K562 (cell line): Measurements from ENCODE around the gene ATXN1. TPM values are rescaled to one million over a fixed set of nuclear protein-coding genes. Genes with fewer than 3 reads are reported as not detected.
"Not testable (repeated sequence)": the region's sequence is repeated elsewhere in the genome, so short reads cannot be mapped to it uniquely, and the experiment has no call there.

ENCODE experiments used
- ATAC-seq: fragments of 200-7000 bp; cut with Tn5 transposase; 3 replicates; pipeline ENCODE4 v1.9.1; 2020; ENCODE audit warnings: moderate library complexity
- BruUV-seq: library from RNA; stranded (reverse); fragments of 400-500 nt; replicated peaks from 2 replicates; lab custom pipeline; 2021; lab: Mats Ljungman, UMichigan
- CTCF ChIA-PET: fragments of 300-600 bp; formaldehyde crosslinking; extraction: SDS; loops from one replicate; lab custom pipeline; 2021; ENCODE audit warnings: low intra/inter-chr PET ratio; lab: Yijun Ruan, JAX
- POLR2A ChIA-PET: fragments of 300-600, 350-650 bp; sonication (Branson Sonifier 250); formaldehyde crosslinking; extraction: SDS; loops from one replicate; lab custom pipeline; 2021; ENCODE audit warnings: antibody characterized with exemption, inconsistent platforms; lab: Yijun Ruan, JAX
- DNase-seq, 4 experiments: peaks; one replicate each; pipeline versions ENCODE4 v3.0.0 to v3.0.0-alpha.2; 2011 to 2018; ENCODE audit warnings: low spot score in 3 of 4, mixed read lengths in 3 of 4; ENCODE audit errors: extremely low read depth in 1 of 4
- FAIRE-seq: peaks from 2 replicates; lab custom pipeline; 2011; peaks lifted over from hg19 to GRCh38; lab: Jason Lieb, UNC
- H2AFZ ChIP-seq: 2 replicates; pipeline ENCODE4 v1.6.0; 2011; ENCODE audit warnings: low read depth, low read length, control low read depth, inconsistent platforms
- H3K27ac ChIP-seq: fragments of 200-600 bp; 3 replicates; pipeline ENCODE4 v1.8.0; 2011; ENCODE audit warnings: low read depth, mild to moderate bottlenecking, control low read depth, inconsistent platforms, low read length, moderate library complexity, mixed read lengths; ENCODE audit errors: extremely low read depth
- H3K27me3 ChIP-seq, 2 experiments: fragments of 300-600 bp in 1 of 2; 2 replicates in 1 of 2; 3 replicates in 1 of 2; pipeline versions ENCODE4 v1.6.0 to v1.8.0; 2011; ENCODE audit warnings: inconsistent platforms in 2 of 2, low read length in 2 of 2, mild to moderate bottlenecking in 1 of 2, mixed read lengths in 1 of 2, moderate library complexity in 1 of 2; ENCODE audit not compliant: control insufficient read depth in 2 of 2, insufficient read depth in 2 of 2
- H3K36me3 ChIP-seq: fragments of 300-600 bp; 3 replicates; pipeline ENCODE4 v1.8.0; 2011; ENCODE audit warnings: mild to moderate bottlenecking, low read length, inconsistent platforms; ENCODE audit not compliant: control insufficient read depth, insufficient read depth
- H3K4me1 ChIP-seq, 2 experiments: fragments of 200-600 bp in 1 of 2; replicated peaks in 1 of 2; 2 replicates in 1 of 2; 3 replicates in 1 of 2; pipeline versions ENCODE4 v1.5.1 to v1.8.0; 2011; ENCODE audit warnings: inconsistent platforms in 2 of 2, low read length in 2 of 2, mild to moderate bottlenecking in 1 of 2, mixed read lengths in 1 of 2, moderate library complexity in 1 of 2; ENCODE audit not compliant: control insufficient read depth in 2 of 2, insufficient read depth in 2 of 2
- H3K4me2 ChIP-seq: 2 replicates; pipeline ENCODE4 v1.6.1; 2011; ENCODE audit warnings: low read length, control low read depth, inconsistent platforms, mixed read lengths; ENCODE audit not compliant: insufficient read depth
- H3K4me3 ChIP-seq: fragments of 200-600 bp; sonication (generic), shearing (Covaris generic); 2 replicates; pipeline ENCODE4 v1.5.1; 2016; ENCODE audit warnings: control low read depth, inconsistent platforms
- H3K79me2 ChIP-seq: fragments of 200-600 bp; 3 replicates; pipeline ENCODE4 v1.8.0; 2011; ENCODE audit warnings: low read length, inconsistent platforms; ENCODE audit not compliant: control insufficient read depth, insufficient read depth
- H3K9ac ChIP-seq, 2 experiments: 2 replicates each; pipeline versions ENCODE4 v1.6.0 to v1.6.1; 2011; ENCODE audit warnings: low read depth in 2 of 2, low read length in 2 of 2, control low read depth in 1 of 2, inconsistent platforms in 1 of 2, mild to moderate bottlenecking in 1 of 2, mixed read lengths in 1 of 2; ENCODE audit not compliant: insufficient read depth in 1 of 2
- H3K9me1 ChIP-seq: one replicate; pipeline ENCODE4 v1.6.0; 2011; ENCODE audit warnings: inconsistent platforms, mild to moderate bottlenecking, low read length, moderate library complexity; ENCODE audit not compliant: control insufficient read depth, insufficient read depth
- H3K9me3 ChIP-seq: replicated peaks from 2 replicates; pipeline ENCODE4 v1.5.1; 2011; ENCODE audit warnings: low read depth, low read length, inconsistent platforms; ENCODE audit not compliant: control insufficient read depth, insufficient read depth
- H4K20me1 ChIP-seq: replicated peaks from 2 replicates; pipeline ENCODE4 v1.6.1; 2011; ENCODE audit warnings: low read length, inconsistent platforms, mixed read lengths; ENCODE audit not compliant: control insufficient read depth, insufficient read depth
- BRD9 ChIP-seq: fragments of 450-650 bp; IDR thresholded peaks from 2 replicates; pipeline ENCODE4 v1.6.1; 2018; ENCODE audit warnings: low read depth; ENCODE audit not compliant: partially characterized antibody
- DMBX1 ChIP-seq: fragments of 250-450 bp; sonication (Bioruptor Pico); IDR thresholded peaks from 2 replicates; pipeline ENCODE4 v1.8.0; 2022; ENCODE audit warnings: inconsistent platforms, mild to moderate bottlenecking, moderate library complexity, borderline replicate concordance
- ETV1 ChIP-seq: fragments of 450-650 bp; conservative IDR thresholded peaks from 2 replicates; pipeline ENCODE4 v1.6.1; 2016; ENCODE audit warnings: missing genetic modification characterization, control low read depth, low read depth, missing compliant biosample characterization
- HDAC2 ChIP-seq: fragments of 450-650 bp; IDR thresholded peaks from 2 replicates; pipeline ENCODE4 v1.6.1; 2016; ENCODE audit warnings: mild to moderate bottlenecking
- HLTF ChIP-seq: fragments of 450-650 bp; IDR thresholded peaks from 2 replicates; pipeline ENCODE4 v1.6.1; 2016
- ILK ChIP-seq: fragments of 450-650 bp; IDR thresholded peaks from 2 replicates; pipeline ENCODE4 v1.6.1; 2016; ENCODE audit warnings: missing genetic modification characterization, low read depth, mild to moderate bottlenecking, missing compliant biosample characterization, moderate library complexity, borderline replicate concordance
- LARP7 ChIP-seq: fragments of 450-650 bp; IDR thresholded peaks from 2 replicates; pipeline ENCODE4 v1.6.1; 2016
- MAZ ChIP-seq, 2 experiments: fragments of 450-650 bp in 1 of 2; sonication (generic) in 1 of 2; formaldehyde crosslinking; IDR thresholded peaks in 1 of 2; conservative IDR thresholded peaks in 1 of 2; 2 replicates each; pipeline versions ENCODE4 v1.4.0 to v1.5.0; 2020; ENCODE audit warnings: mild to moderate bottlenecking in 1 of 2, missing genetic modification reagents in 1 of 2
- MTA2 ChIP-seq: fragments of 450-650 bp; IDR thresholded peaks from 2 replicates; pipeline ENCODE4 v1.6.1; 2016; ENCODE audit warnings: low read depth
- NFATC3 ChIP-seq: fragments of 450-650 bp; IDR thresholded peaks from 2 replicates; pipeline ENCODE4 v1.6.1; 2017; ENCODE audit warnings: mild to moderate bottlenecking
- NFE2 ChIP-seq: IDR thresholded peaks from 2 replicates; pipeline ENCODE4 v1.6.1; 2014; ENCODE audit warnings: antibody characterized with exemption, low read depth
- OTX1 ChIP-seq: fragments of 450-650 bp; formaldehyde crosslinking; IDR thresholded peaks from 2 replicates; pipeline ENCODE4 v1.4.0; 2022; ENCODE audit warnings: mild to moderate bottlenecking
- PHTF2 ChIP-seq: fragments of 250-450 bp; sonication (Bioruptor Pico); IDR thresholded peaks from 2 replicates; pipeline ENCODE4 v1.5.0; 2021; ENCODE audit warnings: mild to moderate bottlenecking
- SMAD4 ChIP-seq: fragments of 250-450 bp; sonication (Bioruptor Pico); conservative IDR thresholded peaks from 2 replicates; pipeline ENCODE4 v1.8.0; 2021; ENCODE audit warnings: inconsistent platforms, mild to moderate bottlenecking, moderate library complexity
- SP2 ChIP-seq: IDR thresholded peaks from 2 replicates; pipeline ENCODE4 v1.6.1; 2011; ENCODE audit warnings: mild to moderate bottlenecking, low read depth, low read length, moderate library complexity; ENCODE audit not compliant: poor library complexity, severe bottlenecking; ENCODE audit errors: extremely low read depth
- STAT5A ChIP-seq: IDR thresholded peaks from 2 replicates; pipeline ENCODE4 v1.6.1; 2012; ENCODE audit warnings: low read length, inconsistent platforms, borderline replicate concordance
- THRB ChIP-seq: fragments of 450-650 bp; formaldehyde crosslinking; conservative IDR thresholded peaks from 2 replicates; pipeline ENCODE4 v1.4.0; 2022; ENCODE audit warnings: mild to moderate bottlenecking, missing genetic modification characterization
- ZNF197 ChIP-seq: fragments of 200-800 bp; sonication (Bioruptor generic); IDR thresholded peaks from 2 replicates; pipeline ENCODE4 v1.6.1; 2016; ENCODE audit warnings: low read depth, missing genetic modification characterization, missing compliant biosample characterization
- WGBS: fragments of 100-300 bp; shearing (Covaris generic); methylation state at CpG from one replicate; pipeline ENCODE4 v1.1.6; 2016; ENCODE audit warnings: low coverage, mixed read lengths; ENCODE audit not compliant: insufficient coverage; ENCODE audit errors: missing lambda C conversion rate; 5-methylcytosine and 5-hydroxymethylcytosine counted together
- in situ Hi-C: fragments of 300-500 bp; cut with MboI; formaldehyde crosslinking; loops from 4 replicates; pipeline ENCODE4 v1.15.0; 2018; ENCODE audit warnings: inconsistent platforms, mixed read lengths
- intact Hi-C: fragments of 100-400 bp; cut with micrococcal nuclease; formaldehyde crosslinking; loops from 2 replicates; pipeline ENCODE4 v1.14.2; 2022
- polyA plus RNA-seq, 8 experiments: library from polyadenylated mRNA; depleted of rRNA in 4 of 8; stranded (reverse) in 5 of 8; unstranded in 3 of 8; fragments of >200 nt; fragmentation: Nextera tagmentation in 2 of 8; fragmentation: Illumina TruSeq in 1 of 8; extraction: Ambion mirVana in 2 of 8; extraction: Trizol in 1 of 8; gene quantifications; 2 replicates each; pipeline versions ENCODE4 v1.2.1 to v1.2.3, GENCODE V29; 2011 to 2014; ENCODE audit warnings: inconsistent platforms in 1 of 8, missing spikeins in 1 of 8
- total RNA-seq, 7 experiments: library from RNA; depleted of rRNA in 6 of 7; stranded (reverse); fragments of >200 nt in 6 of 7; fragmentation: Illumina TruSeq in 2 of 7; extraction: Trizol in 2 of 7; gene quantifications; 2 replicates each; pipeline versions ENCODE4 v1.2.1 to v1.2.3, GENCODE V29; 2011 to 2021; ENCODE audit warnings: low replicate concordance in 1 of 7
- TF ChIP-seq, protein P1 (sequence below): fragments of 450-650 bp; IDR thresholded peaks from 2 replicates; pipeline ENCODE4 v1.7.0; 2016; ENCODE audit warnings: borderline replicate concordance

ATXN1 gene
- total and polyA plus RNA-seq, 9 of the 15 experiments (the other 6 are each of a cell fraction or from before 2014, with no cell fraction given) = under 0.01 to 1.2 (median 0.58) TPM

DNA sequence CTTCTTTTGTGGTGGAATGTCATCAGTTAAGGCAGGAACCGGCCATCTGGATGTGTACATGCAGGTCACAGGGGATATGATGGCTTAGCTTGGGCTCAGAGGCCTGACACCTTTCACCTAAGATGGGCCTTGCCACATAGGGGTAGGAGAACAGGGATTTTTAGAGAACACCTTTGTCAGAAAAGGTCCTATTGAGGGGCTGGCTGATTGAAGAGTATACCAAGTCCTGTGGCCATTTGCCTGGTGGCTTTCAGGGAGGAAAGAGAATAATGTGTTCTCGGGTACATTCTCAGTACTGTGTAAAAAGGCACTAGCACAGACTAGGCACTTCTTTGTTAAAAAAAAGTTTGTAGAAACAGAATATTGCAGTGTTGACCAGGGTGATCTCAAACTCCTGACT is 496.5 kb downstream of the ATXN1 start (continued):
- TF ChIP-seq BRD9 (no peak), MAZ (CRISPR knock-in tag; conservative IDR thresholded peaks at IDR 0.05 in 1 of 2, IDR thresholded peaks at IDR 0.05 in 1 of 2) (no peak), NFE2 (no peak), SMAD4 (no peak), ETV1 (tag) (no peak), SP2 (no peak)

GRCh38 chr6:16263464-16264099 is 497.7 kb downstream of the ATXN1 start:
- H2AFZ ChIP-seq, ATAC-seq, H3K9me3 ChIP-seq, H3K9me1 ChIP-seq, H4K20me1 ChIP-seq, H3K4me3 ChIP-seq, H3K27me3 ChIP-seq, BruUV-seq, in situ Hi-C loops, intact Hi-C loops, CTCF ChIA-PET, H3K9ac ChIP-seq, FAIRE-seq: not testable (repeated sequence)
- peaks cover 33% of the 10 kb centered on the region for H3K36me3 ChIP-seq
- POLR2A ChIA-PET = interaction anchor here (1.0 to 2.1 kb wide), 2 partner anchors 13 to 16 kb away, joined by 3 to 5 read pairs; no protein-coding TSS in a partner anchor
- peaks cover 16 to 24% of the 10 kb centered on the region in 2 experiments for H3K4me1 ChIP-seq
- peak overlapping the region; percentile 21; the same call in 1 of the 3 replicates for H3K27ac ChIP-seq
- DNase-seq = peak in 1 of 4 experiments; percentile 51
- 27% methylated on average over 13 of the region's 13 CpGs for WGBS
- peak overlapping the region; percentile 22; the same call in 1 of the 2 replicates for H3K4me2 ChIP-seq
- peaks cover 55% of the 10 kb centered on the region for H3K79me2 ChIP-seq
- 0 out of 2 replicates have a peak, but pooled peaks have one; percentile 15 for TF ChIP-seq ILK (tag)
- TF ChIP-seq, protein P1, sequence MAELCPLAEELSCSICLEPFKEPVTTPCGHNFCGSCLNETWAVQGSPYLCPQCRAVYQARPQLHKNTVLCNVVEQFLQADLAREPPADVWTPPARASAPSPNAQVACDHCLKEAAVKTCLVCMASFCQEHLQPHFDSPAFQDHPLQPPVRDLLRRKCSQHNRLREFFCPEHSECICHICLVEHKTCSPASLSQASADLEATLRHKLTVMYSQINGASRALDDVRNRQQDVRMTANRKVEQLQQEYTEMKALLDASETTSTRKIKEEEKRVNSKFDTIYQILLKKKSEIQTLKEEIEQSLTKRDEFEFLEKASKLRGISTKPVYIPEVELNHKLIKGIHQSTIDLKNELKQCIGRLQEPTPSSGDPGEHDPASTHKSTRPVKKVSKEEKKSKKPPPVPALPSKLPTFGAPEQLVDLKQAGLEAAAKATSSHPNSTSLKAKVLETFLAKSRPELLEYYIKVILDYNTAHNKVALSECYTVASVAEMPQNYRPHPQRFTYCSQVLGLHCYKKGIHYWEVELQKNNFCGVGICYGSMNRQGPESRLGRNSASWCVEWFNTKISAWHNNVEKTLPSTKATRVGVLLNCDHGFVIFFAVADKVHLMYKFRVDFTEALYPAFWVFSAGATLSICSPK = 0 out of 2 replicates have a peak, but pooled peaks have one; percentile 17
- TF ChIP-seq STAT5A = peak; percentile 52; the same call in 1 of the 2 replicates
- 0 out of 2 replicates have a peak, but pooled peaks have one; percentile 22 for TF ChIP-seq NFATC3
- peak; percentile 87 for TF ChIP-seq HDAC2
- peak; percentile 94 for TF ChIP-seq THRB
- peak; percentile 99 for TF ChIP-seq MTA2
- 0 out of 2 replicates have a peak, but pooled peaks have one; percentile 56 for TF ChIP-seq LARP7
- TF ChIP-seq OTX1 = peak; percentile 96
- TF ChIP-seq PHTF2 (CRISPR knock-in tag) = peak; percentile 81; the same call in 1 of the 2 replicates
- peak; percentile 96 for TF ChIP-seq HLTF
- TF ChIP-seq DMBX1 = peak; percentile 62; the same call in 1 of the 2 replicates
- TF ChIP-seq ZNF197 (CRISPR knock-in tag) = peak; percentile 85
